SK-N-MC (cell line): Measurements from ENCODE around the gene ACCSL.

Experiments used
- DNase-seq: peaks from one replicate; pipeline ENCODE4 v3.0.0-alpha.2; 2011; ENCODE audit warnings: low read depth, low spot score
- H3K27ac ChIP-seq: fragments of 200-600 bp; sonication (generic); 2 replicates; pipeline ENCODE4 v1.5.1; 2016; ENCODE audit warnings: mixed run types
- H3K36me3 ChIP-seq: fragments of 200-600 bp; sonication (generic); 2 replicates; pipeline ENCODE4 v1.6.1; 2017; ENCODE audit warnings: antibody characterized with exemption, low read length, mixed read lengths; ENCODE audit not compliant: insufficient read depth
- H3K4me3 ChIP-seq: fragments of 200-600 bp; sonication (generic); 2 replicates; pipeline ENCODE4 v1.5.1; 2016
- H3K9ac ChIP-seq: fragments of 200-600 bp; sonication (generic); 2 replicates; pipeline ENCODE4 v1.8.0; 2017; ENCODE audit warnings: mixed run types, mixed read lengths; ENCODE audit not compliant: insufficient read length
- H3K9me3 ChIP-seq: fragments of 200-600 bp; sonication (generic); 2 replicates; pipeline ENCODE4 v1.6.1; 2017; ENCODE audit warnings: low read depth, mild to moderate bottlenecking, antibody characterized with exemption, low read length, moderate library complexity, mixed read lengths
- EZH2 ChIP-seq: fragments of 200-600 bp; sonication (generic); IDR thresholded peaks from one replicate; pipeline ENCODE4 v1.6.1; 2017; ENCODE audit warnings: antibody characterized with exemption
- FOXP2 ChIP-seq: optimal IDR thresholded peaks from 2 replicates; pipeline ENCODE3; 2011; ENCODE audit warnings: mild to moderate bottlenecking, moderate library complexity; ENCODE audit not compliant: insufficient read depth; ENCODE audit errors: extremely low read length, control extremely low read depth
- POLR2AphosphoS5 ChIP-seq: IDR thresholded peaks from 2 replicates; pipeline ENCODE4 v1.6.1; 2012; ENCODE audit warnings: mild to moderate bottlenecking, low read depth, low read length, borderline replicate concordance

The ACCSL gene

GRCh38 chr11:44029977-44030911 lies 17.5 kb upstream of the ACCSL start:
- Histone ChIP-seq H3K36me3 (no peaks in the 10 kb centered on the region), H3K9me3 (no peaks in the 10 kb centered on the region), H3K27ac (no peak overlapping the region), H3K4me3 (no peak overlapping the region), H3K9ac (no peak overlapping the region)
- no peak for TF ChIP-seq FOXP2
- no peak for TF ChIP-seq EZH2
- no peak for TF ChIP-seq POLR2AphosphoS5
- no peak for DNase-seq

DNA sequence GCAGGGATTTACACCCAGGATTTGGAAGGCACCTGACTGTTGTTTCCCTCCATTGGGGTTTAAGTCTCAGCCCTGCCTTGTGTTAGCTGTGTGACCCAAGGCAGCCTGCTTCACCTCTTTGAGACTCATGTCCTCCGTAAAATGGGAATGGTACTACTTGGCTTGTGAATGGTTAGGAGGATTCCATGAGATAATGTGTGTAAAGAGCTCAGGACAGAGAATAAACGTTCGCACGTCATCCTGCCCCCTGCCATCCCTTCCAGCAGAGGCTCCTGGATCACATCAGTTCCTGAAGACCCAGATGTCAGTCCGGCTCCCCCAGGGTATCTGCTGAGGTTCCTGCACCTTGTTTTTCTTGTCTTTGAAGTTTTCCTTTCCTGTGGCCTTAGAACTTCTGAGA lies 16.8 kb upstream of the ACCSL start:
- Histone ChIP-seq H3K4me3 (no peak overlapping the region), H3K36me3 (no peaks in the 10 kb centered on the region), H3K9ac (no peak overlapping the region), H3K27ac (no peak overlapping the region), H3K9me3 (no peaks in the 10 kb centered on the region)
- TF ChIP-seq POLR2AphosphoS5: no peak
- TF ChIP-seq EZH2: no peak
- no peak for TF ChIP-seq FOXP2
- no peak for DNase-seq

GRCh38 chr11:44031549-44031948 lies 16.2 kb upstream of the ACCSL start:
- no peak overlapping the region for H3K27ac ChIP-seq
- no peak overlapping the region for H3K9ac ChIP-seq
- no peaks in the 10 kb centered on the region for H3K9me3 ChIP-seq
- H3K4me3 ChIP-seq: no peak overlapping the region
- no peak for TF ChIP-seq FOXP2
- TF ChIP-seq EZH2: no peak
- no peak for TF ChIP-seq POLR2AphosphoS5
- no peaks in the 10 kb centered on the region for H3K36me3 ChIP-seq
- DNase-seq: no peak

DNA sequence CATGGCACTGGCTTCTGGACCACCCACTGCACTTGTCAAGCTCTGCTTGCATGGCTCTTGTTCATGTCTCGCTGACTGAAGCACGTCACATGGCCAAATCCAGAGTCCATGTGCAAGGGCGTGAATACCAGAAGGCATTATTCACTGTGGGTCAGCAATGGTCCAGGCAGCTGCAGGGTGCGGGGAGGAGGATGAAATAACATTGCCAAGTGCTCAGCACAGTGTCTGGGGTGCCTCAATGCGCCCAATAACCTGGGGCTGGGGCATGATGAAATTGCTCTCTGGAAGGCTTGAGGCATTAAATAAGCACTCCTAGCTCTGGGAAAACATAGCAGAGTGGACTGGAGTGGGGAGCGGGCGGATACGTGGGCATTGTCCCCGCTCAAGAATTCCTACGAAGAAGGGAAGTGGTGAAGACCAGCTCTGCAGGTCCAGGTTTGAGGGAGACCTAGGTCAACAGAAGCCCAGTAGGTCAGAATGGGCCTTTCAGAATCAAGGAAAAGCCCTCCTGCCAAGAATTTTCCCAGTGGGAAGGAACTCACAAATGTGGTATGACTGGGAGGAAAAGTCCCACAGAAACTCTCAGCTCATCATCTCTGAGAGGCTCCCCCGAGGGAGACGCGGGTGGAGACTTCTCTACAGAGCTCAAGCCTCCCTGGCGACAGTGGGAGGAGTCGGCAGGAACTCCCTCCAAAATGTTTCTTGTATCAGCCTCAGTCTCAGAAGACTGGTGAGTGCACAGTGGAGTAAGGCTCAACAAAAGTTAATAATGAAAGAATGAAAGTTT lies 15.3 kb upstream of the ACCSL start:
- no peak for DNase-seq
- no peak overlapping the region for H3K4me3 ChIP-seq
- TF ChIP-seq FOXP2 (no peak), POLR2AphosphoS5 (no peak), EZH2 (no peak)
- H3K36me3 ChIP-seq: no peaks in the 10 kb centered on the region
- H3K9ac ChIP-seq: no peak overlapping the region
- no peak overlapping the region for H3K27ac ChIP-seq
- no peaks in the 10 kb centered on the region for H3K9me3 ChIP-seq

DNA sequence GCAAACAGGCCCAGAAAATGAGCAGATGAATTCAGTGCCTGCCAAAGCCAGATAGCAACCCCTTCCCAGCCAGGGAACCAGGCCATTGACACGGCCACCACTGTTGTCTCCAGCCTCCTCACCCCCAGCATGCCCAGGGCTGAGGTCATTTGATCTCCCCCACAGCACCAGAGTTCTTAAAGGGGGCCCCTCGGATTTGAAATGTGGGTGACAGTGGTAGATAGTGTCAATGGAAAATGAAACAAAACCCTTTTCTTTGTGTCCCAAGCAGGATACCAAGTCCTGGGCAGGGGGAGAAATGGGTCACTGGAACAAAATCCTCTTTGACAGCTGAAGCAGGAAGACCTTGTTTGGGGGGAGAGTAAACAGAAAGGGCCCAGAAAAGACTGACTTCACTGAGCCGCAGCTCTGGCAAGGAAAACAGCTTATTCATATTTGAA lies 14.3 kb upstream of the ACCSL start:
- no peak for DNase-seq
- H3K9ac ChIP-seq: no peak overlapping the region
- TF ChIP-seq EZH2 (no peak), FOXP2 (no peak), POLR2AphosphoS5 (no peak)
- H3K9me3 ChIP-seq: no peaks in the 10 kb centered on the region
- no peaks in the 10 kb centered on the region for H3K36me3 ChIP-seq
- H3K27ac ChIP-seq: no peak overlapping the region
- no peak overlapping the region for H3K4me3 ChIP-seq

DNA sequence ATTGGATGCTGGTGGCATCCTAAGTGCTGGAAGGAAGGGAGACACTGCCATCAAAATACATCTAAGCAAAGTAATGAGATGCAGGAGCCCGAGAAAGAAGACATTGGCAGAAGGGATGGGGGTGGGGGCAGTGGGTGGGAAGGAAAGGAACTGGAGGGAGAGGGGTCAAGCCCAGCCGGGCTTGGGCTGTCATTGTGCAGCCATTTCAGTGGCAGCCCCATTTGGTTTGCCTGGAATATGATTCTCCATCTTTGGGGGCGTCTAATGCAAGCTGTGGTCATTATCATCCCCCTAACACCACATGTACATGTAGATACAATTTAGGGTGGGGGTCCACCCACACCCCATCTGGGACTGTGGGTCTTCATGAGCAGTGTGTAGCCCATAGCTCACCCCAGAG lies 13.9 kb upstream of the ACCSL start:
- TF ChIP-seq POLR2AphosphoS5 (no peak), EZH2 (no peak), FOXP2 (no peak)
- Histone ChIP-seq H3K9me3 (no peaks in the 10 kb centered on the region), H3K4me3 (no peak overlapping the region), H3K9ac (no peak overlapping the region), H3K27ac (no peak overlapping the region), H3K36me3 (no peaks in the 10 kb centered on the region)
- DNase-seq: no peak

- DNase-seq: no peak
- no peak overlapping the region for H3K27ac ChIP-seq
- TF ChIP-seq EZH2 (no peak), POLR2AphosphoS5 (no peak), FOXP2 (no peak)
- H3K9me3 ChIP-seq: no peaks in the 10 kb centered on the region
- no peaks in the 10 kb centered on the region for H3K36me3 ChIP-seq
- H3K9ac ChIP-seq: no peak overlapping the region
- H3K4me3 ChIP-seq: no peak overlapping the region
Measured at GRCh38 chr11:44034639-44035038, 13.1 kb upstream of the ACCSL start.

GRCh38 chr11:44036811-44037657 lies 10.7 kb upstream of the ACCSL start:
- TF ChIP-seq FOXP2: no peak
- TF ChIP-seq EZH2: no peak
- no peak for TF ChIP-seq POLR2AphosphoS5
- no peak overlapping the region for H3K9ac ChIP-seq
- no peak overlapping the region for H3K4me3 ChIP-seq
- DNase-seq: peak; percentile 42
- no peaks in the 10 kb centered on the region for H3K36me3 ChIP-seq
- no peak overlapping the region for H3K27ac ChIP-seq
- H3K9me3 ChIP-seq: no peaks in the 10 kb centered on the region
